ENCODE measurements around the gene KCNQ4. TPM values are rescaled to one million over a fixed set of nuclear protein-coding genes. Genes with fewer than 3 reads are reported as not detected.

KCNQ4 gene
- total and polyA plus RNA-seq, 5 donors from 2014 or later = 0.10 to 0.44 (median 0.19) TPM; not detected in 1

DNA sequence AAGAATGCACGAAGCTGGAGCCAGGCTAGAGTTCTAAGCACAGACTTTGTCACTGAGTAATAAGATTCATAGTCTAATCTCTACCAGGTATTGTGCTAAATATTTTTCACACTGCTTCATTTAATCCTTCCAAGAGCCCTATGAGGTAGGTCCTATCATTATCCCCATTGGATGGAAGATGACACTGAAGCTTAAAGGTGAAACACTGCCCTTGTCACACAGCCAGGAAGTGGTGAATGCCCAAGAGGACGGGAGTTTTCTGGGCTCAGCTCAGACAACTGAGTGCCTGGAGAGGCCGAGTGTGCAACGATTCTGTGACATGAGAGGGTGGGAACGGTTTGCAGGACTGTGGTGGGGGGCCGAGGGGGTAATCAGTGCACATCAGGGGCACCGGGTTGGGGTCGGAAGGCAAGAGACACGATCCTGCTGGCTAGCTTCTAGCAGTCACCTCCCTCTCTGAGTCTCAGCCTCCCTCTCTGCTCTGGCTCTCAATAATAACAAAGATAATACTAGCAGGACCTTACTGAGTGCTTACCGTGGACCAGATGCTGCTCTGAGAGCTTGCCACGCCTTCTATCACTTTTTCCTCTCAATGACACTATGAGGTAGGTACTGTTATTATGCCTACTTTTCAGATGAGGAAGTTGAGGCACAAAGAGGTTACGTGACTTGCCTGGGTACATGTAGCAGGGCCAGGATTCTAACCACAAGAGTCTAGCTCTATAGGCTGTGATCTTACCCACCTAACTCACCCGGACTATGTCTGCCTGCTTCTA, 12.4 kb downstream of the KCNQ4 start:
- no peak overlapping the region for H3K4me3 ChIP-seq (ENCODE audit: low read depth, low read length)
- no peaks in the 10 kb centered on the region for H3K27me3 ChIP-seq (ENCODE audit: control insufficient read depth, insufficient read depth, low read length)
- H3K4me1 Mint-ChIP-seq = peaks cover 4 to 33% (median 16%) of the 10 kb centered on the region in 4 donors
- H3K4me3 Mint-ChIP-seq = peak overlapping the region in 2 of 4 donors; percentile 29 to 72
- DNase-seq (peak in 1 of 3 donors; percentile 23), ATAC-seq (ENCODE audit: low read depth in 2 of 2) (no peak)
- no peaks in the 10 kb centered on the region for H3K9me3 Mint-ChIP-seq
- H3K27ac Mint-ChIP-seq = peak overlapping the region in 2 of 3 donors; percentile 67 to 82
- H3K27ac ChIP-seq (ENCODE audit: insufficient read depth, low read length, poor library complexity, severe bottlenecking) = no peak overlapping the region
- H3K4me1 ChIP-seq (ENCODE audit: control insufficient read depth, insufficient read depth, low read length, poor library complexity, severe bottlenecking) = peaks cover 11% of the 10 kb centered on the region
- no peaks in the 10 kb centered on the region for H3K36me3 Mint-ChIP-seq
- H3K27me3 Mint-ChIP-seq = peaks cover 5% of the 10 kb centered on the region
- H3K36me3 ChIP-seq (ENCODE audit: control insufficient read depth, insufficient read depth, low read length) = no peaks in the 10 kb centered on the region
- H3K9me3 ChIP-seq (ENCODE audit: control insufficient read depth in 2 of 2, low read length in 2 of 2) = no peaks in the 10 kb centered on the region

DNA sequence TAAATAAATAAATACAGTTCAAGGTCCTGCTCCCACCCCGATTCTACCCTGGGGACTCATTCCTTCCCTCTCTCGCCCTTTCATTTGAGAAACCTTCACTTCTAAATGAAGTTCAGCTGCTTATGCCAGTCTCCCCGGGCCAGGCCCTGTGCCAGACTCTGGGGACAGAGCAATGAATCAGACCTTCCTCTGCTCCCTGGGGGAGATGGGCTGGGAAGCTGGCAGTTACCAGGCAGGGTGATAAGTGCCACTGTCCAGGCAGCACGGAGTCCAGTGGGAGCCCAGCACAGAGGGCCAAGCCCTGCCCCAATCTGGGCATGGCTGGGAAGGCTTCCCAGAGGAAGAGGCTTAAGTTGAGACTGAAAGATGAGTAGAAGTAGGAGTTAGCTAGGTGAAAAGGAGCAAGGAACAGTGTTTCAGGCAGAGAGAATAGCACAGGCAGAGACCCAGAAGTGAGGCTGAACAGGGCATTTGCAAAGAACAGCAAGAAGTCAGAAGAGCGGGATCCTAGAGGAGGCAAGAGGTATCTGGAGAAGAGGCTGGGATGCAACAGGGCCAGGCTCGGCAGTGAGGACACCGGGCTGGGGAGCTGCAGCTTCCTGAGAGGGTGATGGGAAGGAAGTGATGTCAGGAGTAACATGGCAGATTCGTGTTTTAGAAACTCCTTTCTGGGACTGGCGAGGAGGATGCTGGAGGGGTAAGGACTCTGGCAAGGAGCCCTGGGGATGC, 13.5 kb downstream of the KCNQ4 start:
- peaks cover 5% of the 10 kb centered on the region for H3K27me3 Mint-ChIP-seq
- Histone ChIP-seq H3K27ac (ENCODE audit: insufficient read depth, low read length, poor library complexity, severe bottlenecking) (no peak overlapping the region), H3K4me3 (ENCODE audit: low read depth, low read length) (no peak overlapping the region), H3K9me3 (ENCODE audit: control insufficient read depth in 2 of 2, low read length in 2 of 2) (no peaks in the 10 kb centered on the region), H3K27me3 (ENCODE audit: control insufficient read depth, insufficient read depth, low read length) (no peaks in the 10 kb centered on the region), H3K36me3 (ENCODE audit: control insufficient read depth, insufficient read depth, low read length) (no peaks in the 10 kb centered on the region), H3K4me1 (ENCODE audit: control insufficient read depth, insufficient read depth, low read length, poor library complexity, severe bottlenecking) (peaks cover 22% of the 10 kb centered on the region)
- ATAC-seq (ENCODE audit: low read depth in 2 of 2) (no peak), DNase-seq (no peak)
- no peaks in the 10 kb centered on the region for H3K9me3 Mint-ChIP-seq
- peak overlapping the region in 3 of 4 donors; percentile 34 to 64 (median 59) for H3K4me3 Mint-ChIP-seq
- peaks cover 4 to 43% (median 25%) of the 10 kb centered on the region in 4 donors for H3K4me1 Mint-ChIP-seq
- H3K27ac Mint-ChIP-seq = peak overlapping the region in 2 of 3 donors; percentile 42 to 95
- H3K36me3 Mint-ChIP-seq = no peaks in the 10 kb centered on the region

DNA sequence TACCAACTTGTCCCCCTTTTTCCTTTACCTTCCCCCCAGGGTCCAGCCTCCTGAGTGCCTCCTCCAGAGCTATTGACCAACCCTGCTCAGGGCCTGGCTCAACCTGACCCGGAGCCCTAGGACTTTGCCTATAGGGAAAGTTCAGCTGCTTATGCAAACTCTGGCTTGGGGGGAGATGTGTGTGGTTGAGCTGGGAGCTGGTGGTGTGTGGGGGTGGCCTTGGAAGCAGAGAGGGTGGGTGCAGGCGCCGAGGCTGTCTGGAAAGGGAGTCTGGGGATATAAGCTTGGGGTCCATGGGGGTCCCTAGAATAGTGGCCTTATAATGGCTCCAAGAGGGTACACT, 14.1 kb downstream of the KCNQ4 start:
- Mint-ChIP-seq H3K27ac (no peak overlapping the region), H3K27me3 (no peaks in the 10 kb centered on the region), H3K4me1 (peaks cover 4 to 44% (median 25%) of the 10 kb centered on the region in 4 donors), H3K36me3 (no peaks in the 10 kb centered on the region), H3K4me3 (peak overlapping the region in 1 of 4 donors; percentile 34), H3K9me3 (no peaks in the 10 kb centered on the region)
- ATAC-seq (ENCODE audit: low read depth in 2 of 2) (no peak), DNase-seq (no peak)
- Histone ChIP-seq H3K9me3 (ENCODE audit: control insufficient read depth in 2 of 2, low read length in 2 of 2) (no peaks in the 10 kb centered on the region), H3K27me3 (ENCODE audit: control insufficient read depth, insufficient read depth, low read length) (no peaks in the 10 kb centered on the region), H3K4me3 (ENCODE audit: low read depth, low read length) (no peak overlapping the region), H3K27ac (ENCODE audit: insufficient read depth, low read length, poor library complexity, severe bottlenecking) (no peak overlapping the region), H3K36me3 (ENCODE audit: control insufficient read depth, insufficient read depth, low read length) (no peaks in the 10 kb centered on the region), H3K4me1 (ENCODE audit: control insufficient read depth, insufficient read depth, low read length, poor library complexity, severe bottlenecking) (peaks cover 24% of the 10 kb centered on the region)

DNA sequence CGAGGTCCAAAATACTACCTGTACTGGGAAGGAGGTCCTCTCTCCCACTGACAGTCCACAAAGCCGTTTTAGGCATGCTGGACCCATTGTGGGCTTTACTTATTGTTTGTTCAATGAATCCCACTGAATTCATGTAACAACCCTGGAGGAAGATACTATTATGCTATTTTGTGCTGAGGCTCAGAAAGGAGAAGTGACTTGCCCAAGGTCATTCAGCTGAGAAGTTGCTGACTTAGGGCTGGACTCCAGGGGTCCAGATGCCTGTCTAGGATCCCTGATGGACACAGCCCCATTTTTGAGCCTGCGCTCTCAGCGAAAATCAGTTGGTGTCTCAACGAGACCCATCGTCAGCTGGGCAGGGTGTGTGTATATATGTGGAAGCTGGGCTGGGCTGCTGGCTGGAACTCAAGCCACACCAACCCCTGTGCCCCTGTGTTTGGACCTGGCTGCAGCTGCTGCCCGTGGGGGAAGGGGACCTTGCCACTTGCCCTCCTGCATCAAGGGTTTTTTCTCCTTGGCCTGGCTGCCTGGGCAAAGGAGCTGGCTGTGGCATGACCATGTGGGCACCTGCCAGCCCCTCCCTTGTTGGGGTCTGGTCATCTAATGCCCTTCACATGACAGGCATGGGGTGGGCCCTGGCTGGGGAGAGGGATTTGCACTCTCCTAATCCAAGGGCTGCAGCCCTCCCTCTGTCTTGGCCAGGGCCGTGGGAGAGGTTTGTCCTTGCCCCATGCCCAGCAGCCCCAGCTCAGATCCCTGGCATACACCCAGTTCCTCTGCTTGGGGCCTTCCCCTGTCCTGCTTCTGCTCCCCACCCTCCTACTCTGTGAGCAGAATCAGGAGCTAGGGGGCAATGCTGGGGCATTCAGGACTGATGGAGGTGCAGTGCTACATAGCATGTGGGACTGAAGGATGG, 15.0 kb downstream of the KCNQ4 start:
- no peak overlapping the region for H3K27ac Mint-ChIP-seq

DNA sequence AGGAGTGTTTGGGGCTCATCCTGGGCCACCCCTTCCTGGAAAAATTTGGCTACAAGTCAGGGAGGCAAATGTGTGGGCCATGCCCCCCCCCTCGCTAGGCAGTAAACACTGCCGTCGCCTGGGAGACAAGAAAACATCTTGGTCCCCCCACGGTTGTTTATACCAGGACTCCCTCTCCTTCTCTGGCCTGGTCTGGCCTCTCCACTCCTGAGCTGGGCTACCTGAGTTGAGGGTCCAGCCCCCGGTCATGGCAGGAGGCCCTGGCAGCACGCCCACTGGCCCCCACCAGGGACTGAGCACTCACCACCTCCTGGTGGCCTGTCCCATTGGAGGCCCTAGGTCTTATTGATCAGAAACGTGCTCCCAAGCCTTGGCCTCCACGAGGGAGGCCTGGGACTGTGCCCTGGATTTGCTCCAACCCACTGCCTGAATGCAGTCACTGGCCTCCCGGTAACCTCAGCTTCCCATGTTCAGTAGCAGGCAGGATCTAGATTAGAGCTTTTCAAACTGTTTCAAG, 15.8 kb downstream of the KCNQ4 start:
- Mint-ChIP-seq H3K4me1 (peaks cover 4 to 49% (median 27%) of the 10 kb centered on the region in 4 donors), H3K36me3 (no peaks in the 10 kb centered on the region), H3K9me3 (no peaks in the 10 kb centered on the region), H3K4me3 (no peak overlapping the region), H3K27me3 (no peaks in the 10 kb centered on the region), H3K27ac (no peak overlapping the region)
- H3K9me3 ChIP-seq (ENCODE audit: control insufficient read depth in 2 of 2, low read length in 2 of 2) = no peaks in the 10 kb centered on the region
- H3K4me1 ChIP-seq (ENCODE audit: control insufficient read depth, insufficient read depth, low read length, poor library complexity, severe bottlenecking) = peaks cover 24% of the 10 kb centered on the region
- H3K4me3 ChIP-seq (ENCODE audit: low read depth, low read length) = no peak overlapping the region
- DNase-seq (no peak), ATAC-seq (ENCODE audit: low read depth in 2 of 2) (no peak)
- H3K27ac ChIP-seq (ENCODE audit: insufficient read depth, low read length, poor library complexity, severe bottlenecking) = no peak overlapping the region
- no peaks in the 10 kb centered on the region for H3K36me3 ChIP-seq (ENCODE audit: control insufficient read depth, insufficient read depth, low read length)
- H3K27me3 ChIP-seq (ENCODE audit: control insufficient read depth, insufficient read depth, low read length) = no peaks in the 10 kb centered on the region

More for the DNA sequence above, 15.0 kb downstream of the KCNQ4 start:
- no peak for DNase-seq
- Mint-ChIP-seq H3K36me3 (no peaks in the 10 kb centered on the region), H3K9me3 (no peaks in the 10 kb centered on the region), H3K4me3 (no peak overlapping the region), H3K27me3 (no peaks in the 10 kb centered on the region), H3K4me1 (peaks cover 4 to 49% (median 27%) of the 10 kb centered on the region in 4 donors)
- ATAC-seq (ENCODE audit: low read depth in 2 of 2) = no peak
- peaks cover 24% of the 10 kb centered on the region for H3K4me1 ChIP-seq (ENCODE audit: control insufficient read depth, insufficient read depth, low read length, poor library complexity, severe bottlenecking)
- H3K27me3 ChIP-seq (ENCODE audit: control insufficient read depth, insufficient read depth, low read length) = no peaks in the 10 kb centered on the region
- no peaks in the 10 kb centered on the region for H3K36me3 ChIP-seq (ENCODE audit: control insufficient read depth, insufficient read depth, low read length)
- no peak overlapping the region for H3K4me3 ChIP-seq (ENCODE audit: low read depth, low read length)
- no peak overlapping the region for H3K27ac ChIP-seq (ENCODE audit: insufficient read depth, low read length, poor library complexity, severe bottlenecking)
- no peaks in the 10 kb centered on the region for H3K9me3 ChIP-seq (ENCODE audit: control insufficient read depth in 2 of 2, low read length in 2 of 2)

DNA sequence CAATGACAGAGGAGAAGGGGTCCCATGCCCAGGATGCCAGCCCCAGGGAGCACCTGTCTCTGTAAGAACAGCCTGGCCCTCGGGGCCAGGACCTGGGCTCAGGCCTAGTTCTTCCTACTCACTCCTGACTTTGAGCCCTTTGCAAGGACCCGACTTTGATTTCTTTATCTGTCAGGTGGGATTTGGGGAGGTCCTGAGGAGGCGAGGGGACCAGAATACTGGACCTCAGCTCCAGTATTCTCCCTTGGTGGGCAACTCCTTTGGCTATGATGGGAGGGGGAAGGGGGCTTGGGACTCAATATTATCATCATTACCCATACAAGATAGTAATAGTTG, 18.1 kb downstream of the KCNQ4 start:
- Histone ChIP-seq H3K27ac (ENCODE audit: insufficient read depth, low read length, poor library complexity, severe bottlenecking) (peak overlapping the region; percentile 69), H3K4me1 (ENCODE audit: control insufficient read depth, insufficient read depth, low read length, poor library complexity, severe bottlenecking) (peaks cover 20% of the 10 kb centered on the region), H3K9me3 (ENCODE audit: control insufficient read depth in 2 of 2, low read length in 2 of 2) (no peaks in the 10 kb centered on the region), H3K27me3 (ENCODE audit: control insufficient read depth, insufficient read depth, low read length) (no peaks in the 10 kb centered on the region), H3K4me3 (ENCODE audit: low read depth, low read length) (peak overlapping the region; percentile 55), H3K36me3 (ENCODE audit: control insufficient read depth, insufficient read depth, low read length) (no peaks in the 10 kb centered on the region)
- peaks cover 4 to 36% (median 25%) of the 10 kb centered on the region in 4 donors for H3K4me1 Mint-ChIP-seq
- peak overlapping the region; percentile 48 to 76 (median 62) for H3K27ac Mint-ChIP-seq
- H3K36me3 Mint-ChIP-seq = no peaks in the 10 kb centered on the region
- peak overlapping the region; percentile 78 to 88 (median 80) for H3K4me3 Mint-ChIP-seq
- ATAC-seq (ENCODE audit: low read depth in 2 of 2) (no peak), DNase-seq (no peak)
- H3K9me3 Mint-ChIP-seq = no peaks in the 10 kb centered on the region
- no peaks in the 10 kb centered on the region for H3K27me3 Mint-ChIP-seq

DNA sequence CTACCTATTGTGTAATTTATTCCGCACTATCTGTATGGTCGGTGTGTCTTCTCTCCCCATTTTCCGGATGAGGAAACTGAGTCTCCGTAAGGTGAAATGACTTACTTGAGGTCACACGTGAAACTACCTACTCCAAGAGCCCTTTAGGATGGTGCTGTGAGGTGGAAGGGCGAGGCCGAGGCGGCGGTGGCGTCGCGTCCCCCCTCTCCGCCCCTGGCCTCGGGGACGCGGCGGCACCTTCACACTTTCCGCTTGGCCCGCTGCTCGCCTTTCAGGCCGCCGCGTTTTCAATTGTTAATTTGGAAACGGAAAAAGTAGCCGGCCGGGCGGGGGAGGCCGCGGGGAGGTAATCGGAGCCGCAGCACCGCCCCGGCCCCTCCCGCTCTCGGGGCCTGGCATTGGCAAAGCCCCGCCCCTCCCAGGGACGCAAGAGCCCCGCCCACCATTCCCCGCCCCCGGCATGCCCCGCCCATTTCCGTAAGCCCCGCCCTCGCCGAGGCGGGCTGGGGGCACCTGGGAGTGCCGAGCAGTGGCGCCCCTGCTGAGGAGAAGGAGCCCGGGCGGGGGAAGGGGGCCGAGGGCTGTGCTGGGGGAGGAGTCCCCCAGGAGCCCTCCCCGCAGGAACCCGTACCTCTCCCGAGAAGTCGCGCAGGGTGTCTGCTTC, 18.6 kb downstream of the KCNQ4 start:
- peak overlapping the region; percentile 69 for H3K27ac ChIP-seq (ENCODE audit: insufficient read depth, low read length, poor library complexity, severe bottlenecking)
- peak overlapping the region; percentile 48 to 91 (median 88) for H3K27ac Mint-ChIP-seq
- H3K4me3 Mint-ChIP-seq = peak overlapping the region; percentile 78 to 88 (median 79)

More for the DNA sequence above, 18.6 kb downstream of the KCNQ4 start:
- Histone ChIP-seq H3K9me3 (ENCODE audit: control insufficient read depth in 2 of 2, low read length in 2 of 2) (no peaks in the 10 kb centered on the region), H3K4me3 (ENCODE audit: low read depth, low read length) (peak overlapping the region; percentile 55), H3K27me3 (ENCODE audit: control insufficient read depth, insufficient read depth, low read length) (no peaks in the 10 kb centered on the region), H3K36me3 (ENCODE audit: control insufficient read depth, insufficient read depth, low read length) (no peaks in the 10 kb centered on the region), H3K4me1 (ENCODE audit: control insufficient read depth, insufficient read depth, low read length, poor library complexity, severe bottlenecking) (peaks cover 19% of the 10 kb centered on the region)
- Mint-ChIP-seq H3K9me3 (no peaks in the 10 kb centered on the region), H3K4me1 (peaks cover 4 to 32% (median 21%) of the 10 kb centered on the region in 4 donors), H3K27me3 (no peaks in the 10 kb centered on the region), H3K36me3 (no peaks in the 10 kb centered on the region)
- peak; percentile 82 to 87 (median 86) for DNase-seq
- peak; percentile 86 to 87 for ATAC-seq (ENCODE audit: low read depth in 2 of 2)

All from CD4-positive, CD25-positive, alpha-beta regulatory T cell (primary cell).